ENCODE results near the gene MT1X. TPM values are rescaled to one million over a fixed set of nuclear protein-coding genes. Genes with fewer than 3 reads are reported as not detected.
A peak's percentile ranks its signal among the peaks of the same experiment; 100 is the strongest.

MT1X gene
- total RNA-seq, 1 experiment from 2014 or later, result 18.9 TPM

- no peak within 1 kb of the TSS for H3K4me3 ChIP-seq
- H3K9me2 ChIP-seq (ENCODE audit: insufficient read depth), result no peaks in the 10 kb centered on the region
- H3K36me3 ChIP-seq (ENCODE audit: low read depth), result no peaks in the 10 kb centered on the region
- no peak within 1 kb of the TSS for H3K27ac ChIP-seq
- no peaks in the 10 kb centered on the region for H3K9me3 ChIP-seq (ENCODE audit: insufficient read depth, low read depth)
- intact Hi-C loops (cut with micrococcal nuclease; ENCODE audit: unreplicated experiment), result no loop called here
- no peak within 1 kb of the TSS for H2AFZ ChIP-seq
- no peaks in the 10 kb centered on the region for H4K20me1 ChIP-seq (ENCODE audit: insufficient read depth)
- no peaks in the 10 kb centered on the region for H3K27me3 ChIP-seq (ENCODE audit: insufficient read depth, low read depth)
- TSS peak; percentile 72 for BruUV-seq (replicated peaks)
- ChIA-PET POLR2A (ENCODE audit: unreplicated experiment) (interaction anchor here (0.6 to 0.7 kb wide), 2 partner anchors 26 to 273 kb away, joined by 3 to 4 read pairs; no protein-coding TSS in a partner anchor), CTCF (no interaction called here)
- H3K79me2 ChIP-seq (ENCODE audit: low read depth), result no peaks in the 10 kb centered on the region
- DNase-seq, result peak in 1 of 2 experiments; percentile 76
- H3F3A ChIP-seq (ENCODE audit: insufficient read depth, low read depth), result peaks cover 24% of the 10 kb centered on the region
- peak within 1 kb of the TSS; percentile 11; the same call in 1 of the 2 replicates for H3K4me2 ChIP-seq
- TF ChIP-seq EZH2 (IDR thresholded peaks at IDR 0.05; ENCODE audit: low read depth) (no peak), CTCF (conservative IDR thresholded peaks at IDR 0.05) (no peak)
- peaks cover 39% of the 10 kb centered on the region for H3K4me1 ChIP-seq (replicated peaks; ENCODE audit: insufficient read depth)
These were observed 44.2 kb upstream of the MT1X start, which contains the start of gene MT1A for GRCh38 chr16:56637814-56638750. MT1A (plus strand) TSS chr16:56638666; CDS start chr16:56638739, 73 bp downstream.

GRCh38 chr16:56639045-56639444 is 43.2 kb upstream of the MT1X start:
- H3K27ac ChIP-seq, result no peak overlapping the region
- peak overlapping the region; percentile 11; the same call in 1 of the 2 replicates for H3K4me2 ChIP-seq

More at GRCh38 chr16:56639045-56639444, 43.2 kb upstream of the MT1X start:
- H3K79me2 ChIP-seq (ENCODE audit: low read depth), result no peaks in the 10 kb centered on the region
- H3K36me3 ChIP-seq (ENCODE audit: low read depth), result no peaks in the 10 kb centered on the region
- no peak overlapping the region for H3K4me3 ChIP-seq
- no peaks in the 10 kb centered on the region for H3K9me2 ChIP-seq (ENCODE audit: insufficient read depth)
- BruUV-seq (replicated peaks), result TSS peak; percentile 84
- TF ChIP-seq EZH2 (IDR thresholded peaks at IDR 0.05; ENCODE audit: low read depth) (no peak), CTCF (conservative IDR thresholded peaks at IDR 0.05) (no peak)
- POLR2A ChIA-PET (ENCODE audit: unreplicated experiment), result no interaction called here
- no peaks in the 10 kb centered on the region for H3K9me3 ChIP-seq (ENCODE audit: insufficient read depth, low read depth)
- H3K27me3 ChIP-seq (ENCODE audit: insufficient read depth, low read depth), result no peaks in the 10 kb centered on the region
- H3K4me1 ChIP-seq (replicated peaks; ENCODE audit: insufficient read depth), result peaks cover 47% of the 10 kb centered on the region
- DNase-seq, result no peak
- intact Hi-C loops (cut with micrococcal nuclease; ENCODE audit: unreplicated experiment), result no loop called here
- peaks cover 24% of the 10 kb centered on the region for H3F3A ChIP-seq (ENCODE audit: insufficient read depth, low read depth)
- H4K20me1 ChIP-seq (ENCODE audit: insufficient read depth), result no peaks in the 10 kb centered on the region
- no peak overlapping the region for H2AFZ ChIP-seq
- CTCF ChIA-PET, result no interaction called here
